HFFc6 (cell line): ENCODE data around the gene WSB1. TPM values are rescaled to one million over a fixed set of nuclear protein-coding genes. Genes with fewer than 3 reads are reported as not detected.

Source experiments
- DNase-seq: peaks from one replicate; pipeline ENCODE4 v3.0.0-alpha.2; 2018
- H3K27ac Mint-ChIP-seq: 2 replicates; pipeline ENCODE4 v1.8.0; 2020; ENCODE audit warnings: mild to moderate bottlenecking, mixed read lengths
- H3K27me3 Mint-ChIP-seq: 2 replicates; pipeline ENCODE4 v1.8.0; 2021; ENCODE audit warnings: mild to moderate bottlenecking, moderate library complexity, mixed read lengths; ENCODE audit not compliant: insufficient read depth
- H3K36me3 Mint-ChIP-seq: 2 replicates; pipeline ENCODE4 v1.8.0; 2021; ENCODE audit warnings: low read depth, mixed read lengths
- H3K4me1 Mint-ChIP-seq: 2 replicates; pipeline ENCODE4 v1.8.0; 2020; ENCODE audit warnings: low read depth, mixed read lengths
- H3K4me3 Mint-ChIP-seq: 2 replicates; pipeline ENCODE4 v1.8.0; 2020; ENCODE audit warnings: mild to moderate bottlenecking, moderate library complexity, mixed read lengths
- H3K9me3 Mint-ChIP-seq: 2 replicates; pipeline ENCODE4 v1.8.0; 2020; ENCODE audit warnings: mild to moderate bottlenecking, mixed read lengths
- total RNA-seq, 6 experiments: library from RNA; stranded (reverse); fragmentation: NEBNext Ultra II Directional; extraction: Animal tissue kit (Norgen Biotek cat#: 25700); gene quantifications; 2 replicates in 1 of 6; 3 replicates in 5 of 6; pipeline ENCODE4 v1.2.3, GENCODE V29; 2021
- TF ChIP-seq, protein P1 (sequence below): fragments of 200-600 bp; sonication (generic); IDR thresholded peaks from 2 replicates; pipeline ENCODE4 v1.5.0; 2021; ENCODE audit warnings: antibody characterized with exemption, mild to moderate bottlenecking

WSB1 gene
- total RNA-seq, 6 experiments from 2014 or later = 60.5 to 74.4 (median 66.5) TPM

DNA sequence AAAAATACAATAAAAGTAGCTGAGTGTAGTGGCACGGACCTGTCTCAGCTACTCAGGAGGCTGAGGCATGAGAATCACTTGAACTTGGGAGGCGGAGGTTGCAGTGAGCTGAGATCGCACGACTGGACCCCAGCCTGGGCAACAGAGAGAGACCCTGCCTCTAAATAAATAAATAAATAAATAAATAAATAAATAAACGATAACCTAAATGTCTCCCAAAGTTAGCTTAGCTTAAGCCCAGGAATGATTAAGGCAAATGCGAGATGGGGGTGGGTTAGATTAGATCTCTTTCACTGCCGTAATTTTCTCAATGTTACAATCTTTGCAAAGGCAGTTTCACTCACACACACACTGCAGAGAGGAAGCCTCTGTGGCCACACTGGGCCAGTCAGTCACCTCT, 46.7 kb downstream of the WSB1 start:
- H3K4me1 Mint-ChIP-seq = peaks cover 5% of the 10 kb centered on the region
- TF ChIP-seq, protein P1, sequence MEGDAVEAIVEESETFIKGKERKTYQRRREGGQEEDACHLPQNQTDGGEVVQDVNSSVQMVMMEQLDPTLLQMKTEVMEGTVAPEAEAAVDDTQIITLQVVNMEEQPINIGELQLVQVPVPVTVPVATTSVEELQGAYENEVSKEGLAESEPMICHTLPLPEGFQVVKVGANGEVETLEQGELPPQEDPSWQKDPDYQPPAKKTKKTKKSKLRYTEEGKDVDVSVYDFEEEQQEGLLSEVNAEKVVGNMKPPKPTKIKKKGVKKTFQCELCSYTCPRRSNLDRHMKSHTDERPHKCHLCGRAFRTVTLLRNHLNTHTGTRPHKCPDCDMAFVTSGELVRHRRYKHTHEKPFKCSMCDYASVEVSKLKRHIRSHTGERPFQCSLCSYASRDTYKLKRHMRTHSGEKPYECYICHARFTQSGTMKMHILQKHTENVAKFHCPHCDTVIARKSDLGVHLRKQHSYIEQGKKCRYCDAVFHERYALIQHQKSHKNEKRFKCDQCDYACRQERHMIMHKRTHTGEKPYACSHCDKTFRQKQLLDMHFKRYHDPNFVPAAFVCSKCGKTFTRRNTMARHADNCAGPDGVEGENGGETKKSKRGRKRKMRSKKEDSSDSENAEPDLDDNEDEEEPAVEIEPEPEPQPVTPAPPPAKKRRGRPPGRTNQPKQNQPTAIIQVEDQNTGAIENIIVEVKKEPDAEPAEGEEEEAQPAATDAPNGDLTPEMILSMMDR = no peak
- no peaks in the 10 kb centered on the region for H3K36me3 Mint-ChIP-seq
- H3K27me3 Mint-ChIP-seq = no peaks in the 10 kb centered on the region; the same call in 1 of the 2 replicates
- no peak overlapping the region for H3K4me3 Mint-ChIP-seq
- no peaks in the 10 kb centered on the region for H3K9me3 Mint-ChIP-seq
- no peak overlapping the region for H3K27ac Mint-ChIP-seq
- no peak for DNase-seq

DNA sequence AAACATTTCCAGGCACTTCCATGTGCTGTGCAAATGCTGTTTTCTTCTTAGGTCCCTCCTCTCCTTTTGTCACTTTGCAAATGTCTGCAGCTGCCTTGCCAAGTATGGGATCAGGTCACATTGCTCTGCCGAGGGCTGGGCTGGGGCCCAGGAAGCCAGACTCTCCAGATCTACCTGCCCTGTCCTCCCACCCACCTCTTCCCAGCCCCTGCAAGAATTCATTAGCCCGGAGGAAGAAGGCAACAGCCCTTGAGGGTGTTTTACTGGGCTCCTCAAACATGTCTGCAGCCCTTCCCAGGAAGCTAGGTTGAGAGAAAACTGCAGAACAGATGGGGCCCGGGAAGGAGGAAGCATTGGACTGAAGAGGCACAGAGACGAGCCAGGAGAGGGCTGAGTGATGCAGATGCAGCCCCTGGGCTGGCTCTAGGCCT, 47.1 kb downstream of the WSB1 start:
- Mint-ChIP-seq H3K27me3 (no peaks in the 10 kb centered on the region; the same call in 1 of the 2 replicates), H3K27ac (no peak overlapping the region), H3K36me3 (no peaks in the 10 kb centered on the region), H3K4me1 (peaks cover 5% of the 10 kb centered on the region), H3K9me3 (no peaks in the 10 kb centered on the region), H3K4me3 (no peak overlapping the region)
- TF ChIP-seq, protein P1 = no peak
- DNase-seq = no peak

DNA sequence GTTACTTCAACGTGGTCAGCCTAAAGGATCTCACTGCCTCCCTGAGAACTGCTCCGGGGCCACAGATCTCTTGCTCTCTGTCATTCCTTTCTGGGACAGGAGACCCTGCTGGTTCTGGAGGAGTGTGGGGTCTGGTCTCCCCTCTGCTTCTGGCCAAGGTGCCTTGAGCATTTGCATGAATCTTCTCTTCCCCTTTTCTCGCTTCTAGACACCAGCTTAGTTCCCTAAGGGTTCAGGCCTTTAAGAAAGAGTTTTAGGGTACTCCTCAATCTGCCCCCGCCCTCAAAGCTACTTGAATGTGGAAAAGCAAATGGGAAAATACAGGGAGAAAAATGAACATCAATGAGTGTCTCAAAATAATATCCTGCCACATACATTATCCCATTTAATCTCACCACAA, 48.1 kb downstream of the WSB1 start:
- peaks cover 5% of the 10 kb centered on the region for H3K4me1 Mint-ChIP-seq
- no peak overlapping the region for H3K4me3 Mint-ChIP-seq
- TF ChIP-seq, protein P1 = no peak
- H3K36me3 Mint-ChIP-seq = no peaks in the 10 kb centered on the region
- H3K9me3 Mint-ChIP-seq = no peaks in the 10 kb centered on the region
- no peak for DNase-seq
- H3K27me3 Mint-ChIP-seq = no peaks in the 10 kb centered on the region; the same call in 1 of the 2 replicates
- no peak overlapping the region for H3K27ac Mint-ChIP-seq

DNA sequence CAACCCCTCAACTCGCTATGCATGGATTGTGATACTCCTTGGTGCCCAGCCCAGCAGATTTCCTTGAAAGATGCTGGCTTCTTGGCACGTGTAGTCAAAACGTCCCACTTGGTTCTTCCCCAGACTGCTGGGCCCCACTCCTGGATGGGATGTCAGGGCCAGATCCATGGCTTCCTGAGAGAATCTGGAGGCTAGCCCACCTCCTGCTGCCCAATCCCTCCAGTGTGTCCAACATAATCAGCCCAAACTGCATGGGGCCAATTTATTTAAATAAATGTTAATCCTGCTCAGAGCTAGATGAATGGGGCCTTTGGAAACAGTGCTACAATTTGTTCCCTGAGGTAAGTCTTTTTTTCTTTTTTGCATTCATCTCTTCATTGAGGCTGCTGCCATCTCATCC, 49.4 kb downstream of the WSB1 start:
- Mint-ChIP-seq H3K4me3 (no peak overlapping the region), H3K4me1 (peaks cover 8% of the 10 kb centered on the region), H3K27ac (no peak overlapping the region), H3K27me3 (no peaks in the 10 kb centered on the region), H3K9me3 (no peaks in the 10 kb centered on the region), H3K36me3 (no peaks in the 10 kb centered on the region)
- no peak for DNase-seq
- TF ChIP-seq, protein P1 = no peak

DNA sequence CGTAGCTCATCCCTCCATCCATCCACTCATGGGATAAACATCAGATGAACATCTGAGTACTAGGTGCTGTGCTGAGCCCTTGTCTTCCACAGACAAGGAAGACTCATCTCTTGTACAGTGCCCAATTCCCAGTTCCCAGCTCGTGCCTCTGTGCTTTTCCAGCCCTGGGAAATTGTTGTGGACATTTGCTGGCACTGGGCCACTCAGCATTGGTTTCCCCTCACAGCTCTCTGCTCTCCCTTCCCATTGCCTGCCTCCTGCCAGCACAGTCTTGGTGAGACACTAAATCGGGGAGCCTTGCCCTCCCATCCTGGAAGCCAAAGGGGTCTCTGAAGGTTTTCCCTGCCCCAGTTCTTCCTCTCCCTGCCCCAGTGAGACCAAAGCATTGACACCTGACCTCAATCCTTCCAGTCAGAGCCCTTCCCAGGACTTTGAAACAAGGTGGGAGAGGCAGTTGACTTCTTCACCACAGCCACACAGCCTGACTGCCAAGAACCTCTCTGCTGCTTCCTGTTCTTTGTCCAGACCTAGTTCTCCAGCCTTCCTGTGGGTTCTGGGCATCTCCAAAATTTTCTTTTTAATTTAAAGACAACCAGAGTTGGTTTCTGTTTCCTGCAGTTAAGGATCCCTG, 50.2 kb downstream of the WSB1 start:
- no peaks in the 10 kb centered on the region for H3K27me3 Mint-ChIP-seq
- no peaks in the 10 kb centered on the region for H3K9me3 Mint-ChIP-seq
- DNase-seq = no peak
- TF ChIP-seq, protein P1 = no peak
- H3K4me3 Mint-ChIP-seq = no peak overlapping the region
- H3K27ac Mint-ChIP-seq = no peak overlapping the region
- no peaks in the 10 kb centered on the region for H3K36me3 Mint-ChIP-seq
- peaks cover 12% of the 10 kb centered on the region for H3K4me1 Mint-ChIP-seq
